ENCODE results near the gene SH3PXD2A.

Gene SH3PXD2A

DNA sequence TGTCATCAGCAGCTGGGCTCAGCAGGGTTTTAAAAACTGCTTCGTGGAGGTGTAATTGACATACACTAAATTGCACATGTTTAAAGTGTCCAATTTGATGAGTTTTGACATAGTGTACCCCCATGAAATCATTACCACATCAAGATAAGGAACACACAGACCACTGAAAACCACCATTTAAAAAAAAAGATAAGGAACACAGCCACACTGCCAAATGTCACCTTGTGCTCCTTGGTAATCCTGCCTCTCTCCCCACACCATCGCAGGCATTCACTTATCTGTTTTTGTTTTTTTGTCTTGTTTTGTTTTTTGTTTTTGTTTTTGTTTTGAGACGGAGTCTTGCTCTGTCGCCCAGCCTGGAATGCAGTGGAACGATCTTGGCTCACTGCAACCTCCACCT, 286.9 kb downstream of the SH3PXD2A start:
- DNase-seq: no peak

- no peak for DNase-seq
These were observed 288.8 kb downstream of the SH3PXD2A start for GRCh38 chr10:103566536-103566935.

DNA sequence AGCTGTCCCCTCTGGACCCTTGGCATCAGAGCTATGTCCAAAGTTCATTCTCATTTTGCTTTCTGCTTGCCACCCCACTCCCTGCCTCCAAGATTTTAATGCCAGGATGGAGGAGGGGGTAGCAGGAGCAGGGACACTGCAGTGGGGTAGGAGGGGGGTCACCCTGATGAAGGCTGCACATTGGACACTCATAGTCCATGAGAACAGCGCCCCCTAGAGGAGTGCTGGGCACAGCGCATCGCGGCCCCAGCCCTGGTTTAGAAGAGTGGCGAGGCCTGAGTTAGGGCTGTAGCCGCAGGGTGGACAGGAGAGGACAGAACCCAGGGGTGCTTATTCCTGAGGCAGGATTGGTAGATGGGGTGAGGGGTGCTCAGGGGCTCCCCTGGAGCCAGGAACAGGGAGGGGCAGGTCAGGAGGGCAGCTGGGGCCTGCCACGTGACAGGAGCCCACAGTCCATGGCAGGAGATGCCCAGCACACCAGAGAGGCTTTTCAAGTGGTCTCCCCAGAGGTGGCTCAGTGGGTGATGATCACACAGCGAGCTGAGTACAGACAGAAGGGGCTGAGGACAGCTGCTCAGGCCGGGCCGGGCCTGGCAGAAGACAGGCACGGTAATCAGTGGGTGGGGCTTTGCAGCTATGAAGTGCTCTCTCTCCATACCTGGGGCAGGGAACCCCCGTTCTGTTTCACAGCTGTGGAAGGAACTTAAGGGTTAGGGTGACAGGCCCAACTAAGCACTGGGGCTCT, 290.4 kb downstream of the SH3PXD2A start:
- peak; percentile 18 for DNase-seq

DNA sequence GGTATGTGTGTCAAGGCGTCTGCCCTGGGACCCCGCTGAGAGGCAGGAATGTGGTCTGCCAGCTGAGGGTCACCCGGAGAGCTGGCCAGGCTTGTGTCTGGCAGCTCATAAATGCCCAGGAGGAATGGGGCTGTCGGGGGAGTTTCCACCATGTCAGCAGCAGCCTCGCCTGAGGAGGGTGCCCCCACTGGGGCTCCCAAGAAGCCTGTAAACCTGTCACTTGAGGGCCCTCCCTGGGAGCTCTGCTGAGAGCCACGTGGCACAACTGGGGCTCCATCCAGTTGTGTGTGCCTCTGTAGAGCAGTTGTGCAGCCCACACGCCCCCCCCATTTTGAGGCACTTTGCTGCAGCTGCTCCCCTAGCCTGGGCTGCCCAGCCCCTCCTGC, 291.3 kb downstream of the SH3PXD2A start:
- DNase-seq: no peak

- no peak for DNase-seq
These were observed 291.9 kb downstream of the SH3PXD2A start for GRCh38 chr10:103563231-103564115.

DNA sequence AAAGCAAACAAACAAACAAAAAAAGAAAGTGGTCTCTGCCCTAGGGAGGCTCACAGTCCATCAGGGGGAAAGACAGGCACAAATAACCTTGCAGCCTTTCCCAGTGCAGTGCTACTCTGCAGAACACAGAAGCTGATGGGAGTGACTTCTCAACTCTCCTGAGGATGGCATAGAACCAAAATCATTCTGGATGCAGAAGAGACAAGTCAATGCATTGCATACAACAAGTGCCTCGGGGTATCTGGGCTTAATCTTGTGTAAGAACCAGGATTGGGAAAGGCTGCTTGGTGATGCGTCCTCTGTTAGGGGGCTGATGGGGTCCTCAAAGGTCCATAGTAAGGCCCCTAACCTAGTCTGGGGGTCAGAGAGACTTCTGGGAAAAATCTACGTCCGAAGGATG, 293.0 kb downstream of the SH3PXD2A start:
- no peak for DNase-seq

- no peak for DNase-seq
These were observed 294.5 kb downstream of the SH3PXD2A start for GRCh38 chr10:103560886-103561285.

DNA sequence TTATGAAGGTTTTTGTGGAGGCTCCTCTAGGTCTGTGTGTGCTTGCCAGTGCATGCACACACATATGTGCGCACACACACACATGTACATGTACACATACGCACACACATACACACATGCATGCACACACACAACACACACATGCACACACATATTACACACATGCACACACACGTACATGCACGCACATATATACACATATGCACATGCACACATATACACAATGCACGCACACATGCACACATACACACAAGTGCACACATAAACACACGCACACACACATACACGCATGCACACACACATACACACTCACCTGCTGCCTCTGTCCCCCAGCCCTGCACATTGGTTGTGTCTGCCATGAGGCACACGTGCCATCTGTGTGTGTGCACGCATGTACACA, 295.6 kb downstream of the SH3PXD2A start:
- DNase-seq: no peak

DNA sequence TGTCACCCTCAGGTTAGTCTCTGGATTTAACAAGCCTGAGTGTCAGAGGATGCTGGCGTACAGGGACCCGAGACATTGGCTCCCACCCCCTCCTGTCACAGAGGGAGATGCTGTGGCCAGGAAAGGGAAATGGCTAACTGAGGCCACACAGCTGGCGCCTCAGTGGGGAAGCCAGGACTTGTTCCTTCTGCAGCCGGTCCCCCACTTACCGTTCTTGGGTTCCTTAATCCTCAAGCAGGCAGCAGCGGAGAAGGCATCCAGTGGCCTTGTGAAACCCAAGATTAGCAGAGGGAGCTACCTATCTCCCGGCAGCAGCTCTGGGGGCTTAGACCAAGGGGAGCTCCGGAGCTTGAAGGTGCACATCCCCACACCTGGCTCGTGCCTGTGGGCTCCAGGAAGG, 296.5 kb downstream of the SH3PXD2A start:
- no peak for DNase-seq

GRCh38 chr10:103557455-103557854, 297.9 kb downstream of the SH3PXD2A start:
- DNase-seq: no peak

DNA sequence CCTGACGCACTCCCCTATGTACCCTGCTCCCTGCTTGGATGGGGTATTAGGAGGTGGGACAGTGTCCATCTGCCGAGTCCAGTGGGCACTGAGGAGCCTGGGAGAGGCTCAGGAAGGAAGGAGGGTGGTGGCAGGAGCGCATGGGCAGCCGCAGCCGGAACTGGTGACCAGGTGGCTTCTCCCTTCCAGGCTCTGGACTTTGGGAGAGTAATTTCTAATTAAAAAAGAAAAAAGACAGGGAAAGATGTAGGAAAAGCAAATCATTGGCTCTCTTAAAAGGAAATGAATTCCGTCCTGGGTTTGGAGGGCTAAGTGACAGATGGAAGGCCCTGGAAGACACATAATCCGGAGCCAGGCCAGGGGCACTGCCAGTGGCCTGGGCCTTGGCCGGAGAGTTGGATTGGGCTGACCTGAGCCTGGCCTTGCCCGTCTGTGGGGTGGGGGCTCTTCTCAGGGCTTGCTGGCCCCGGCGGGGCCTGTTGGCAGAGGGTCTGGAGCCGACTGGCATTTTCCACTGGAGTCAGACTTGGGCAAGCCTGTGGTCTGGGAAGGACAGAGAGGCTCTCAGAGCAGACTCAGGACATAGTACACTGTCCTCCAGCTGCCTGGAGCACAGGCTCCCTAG, 298.9 kb downstream of the SH3PXD2A start:
- DNase-seq: no peak

GRCh38 chr10:103555712-103556111, 299.7 kb downstream of the SH3PXD2A start:
- no peak for DNase-seq

- DNase-seq: no peak
These were observed 300.1 kb downstream of the SH3PXD2A start for GRCh38 chr10:103555325-103555649.

DNA sequence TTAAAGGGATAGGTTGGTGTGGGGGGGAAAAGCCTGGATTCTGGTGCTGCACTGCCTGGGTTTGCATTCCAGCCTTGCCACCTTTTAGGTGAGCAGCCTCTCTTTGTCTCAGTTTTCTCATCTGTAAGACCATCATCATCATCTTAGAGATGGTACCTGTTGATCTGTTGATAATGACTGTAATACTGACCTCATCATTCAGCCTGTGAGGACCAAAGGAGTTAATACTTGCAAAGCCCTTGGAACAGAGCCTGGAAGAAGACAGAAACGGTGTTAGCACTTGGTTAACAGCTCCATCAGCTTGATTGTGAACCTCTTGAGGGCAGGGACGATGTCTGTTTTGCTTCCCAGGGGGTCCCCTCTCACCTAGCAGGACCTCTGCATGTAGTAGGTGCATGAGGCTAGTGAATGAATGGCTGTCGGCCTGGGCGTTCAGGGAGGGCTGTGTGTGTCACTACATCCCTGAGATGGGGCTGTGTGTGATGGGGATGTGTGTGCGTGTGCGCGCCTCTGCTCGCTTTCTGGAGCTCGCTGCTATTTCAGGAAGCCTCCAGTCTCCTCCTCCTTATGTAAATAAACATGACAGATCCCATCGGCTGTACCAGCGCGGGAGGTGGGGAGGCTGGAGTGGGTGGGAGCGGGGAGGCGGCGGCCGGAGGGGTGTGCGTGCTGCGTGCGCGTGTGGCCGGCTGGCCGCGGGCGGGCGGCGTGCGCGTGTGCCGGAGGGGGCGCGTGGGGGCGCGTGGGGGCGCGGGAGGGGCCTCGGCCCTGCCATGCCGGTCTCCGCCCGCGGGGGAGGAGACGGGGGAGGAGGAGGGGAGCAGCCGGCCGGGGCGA, 300.7 kb downstream of the SH3PXD2A start:
- DNase-seq: peak; percentile 8

GRCh38 chr10:103553743-103554487, 301.5 kb downstream of the SH3PXD2A start:
- DNase-seq: peak; percentile 18

- DNase-seq: no peak
These were observed 302.3 kb downstream of the SH3PXD2A start for GRCh38 chr10:103552856-103553742.

GRCh38 chr10:103551619-103552602, 303.5 kb downstream of the SH3PXD2A start:
- DNase-seq: no peak

DNA sequence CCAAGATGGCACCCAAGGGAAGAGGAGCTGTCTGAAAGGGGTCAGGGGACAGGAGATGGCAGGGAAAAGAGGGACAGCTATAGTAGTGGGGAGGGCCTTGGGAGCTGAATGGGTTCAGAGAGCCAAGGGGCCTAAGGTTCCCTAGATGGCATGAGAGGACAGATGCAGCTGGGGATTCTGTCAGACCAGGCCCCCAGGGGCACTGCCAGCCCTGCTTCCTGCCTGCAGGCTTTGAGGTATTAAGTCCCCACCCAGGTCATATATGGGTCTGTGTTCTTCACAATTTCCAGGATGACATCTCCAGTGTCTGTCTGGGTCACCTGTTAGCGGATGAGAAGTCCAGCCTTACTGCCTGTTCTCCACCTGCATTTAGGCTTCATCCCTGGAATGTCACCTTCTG, 305.1 kb downstream of the SH3PXD2A start:
- DNase-seq: no peak

GRCh38 chr10:103549349-103549685, 306.1 kb downstream of the SH3PXD2A start:
- DNase-seq: no peak
